Head of caudate nucleus (tissue), 42 donors: ENCODE results near the gene GPC3.

Experiments
- DNase-seq, 42 donors: peaks; one replicate each; pipeline versions ENCODE4 v3.0.0 to v3.0.0-alpha.2; 2020 to 2021; ENCODE audit warnings: mixed read lengths in 7 of 42
- intact Hi-C: fragments of 100-400 bp; cut with DNase I; formaldehyde crosslinking; loops from one replicate; pipeline ENCODE4 v1.15.0; 2022

The GPC3 gene

DNA sequence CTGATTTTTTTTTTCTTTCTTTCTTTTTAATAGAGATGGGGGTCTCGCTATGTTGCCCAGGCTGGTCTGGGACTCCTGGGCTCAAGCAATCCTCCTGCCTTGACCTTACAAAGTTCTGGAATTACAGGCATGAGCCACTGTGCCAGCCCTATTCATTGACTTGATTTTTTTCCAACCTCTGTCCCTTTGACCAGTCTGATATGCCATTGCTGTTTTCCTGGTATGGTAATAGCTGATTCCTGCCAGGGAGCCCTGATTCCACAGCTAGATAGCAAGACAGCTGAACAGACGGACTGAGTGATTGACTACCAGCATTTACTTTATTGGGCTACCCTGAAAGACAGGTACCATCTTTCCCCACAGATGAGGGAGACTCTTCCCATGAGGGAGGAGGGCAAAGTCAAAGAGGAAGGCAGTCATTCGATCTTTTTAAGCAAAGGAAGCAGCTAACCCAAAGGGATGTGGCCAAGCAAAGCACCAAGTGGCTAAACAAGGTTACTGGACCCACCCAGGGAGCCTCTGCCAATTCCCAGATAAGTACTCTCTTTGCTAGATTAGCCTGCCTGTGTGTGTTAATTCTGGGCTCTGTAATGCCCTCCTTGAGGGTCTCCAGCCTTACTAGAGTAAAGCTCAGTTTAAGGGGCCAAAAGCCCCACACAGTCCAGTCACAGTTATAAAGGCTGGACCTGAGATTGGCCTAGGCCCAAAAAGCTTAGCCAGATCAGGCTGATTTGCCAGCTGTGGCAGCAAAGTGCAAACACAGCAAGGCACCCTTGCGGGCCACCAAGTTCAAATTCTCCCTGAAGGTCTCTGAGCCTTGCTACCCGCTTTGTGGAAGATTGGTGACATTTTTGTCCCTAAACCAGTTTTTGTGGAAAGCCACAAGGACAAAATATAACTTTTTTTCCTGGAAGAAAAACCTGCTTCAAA is 377.7 kb downstream of the GPC3 start:
- intact Hi-C loops: no loop called here
- DNase-seq: no peak

- intact Hi-C loops: no loop called here
- no peak for DNase-seq
Measured at GRCh38 chrX:133606990-133607389, 378.4 kb downstream of the GPC3 start.

GRCh38 chrX:133604801-133605200 is 380.6 kb downstream of the GPC3 start:
- intact Hi-C loops: no loop called here
- DNase-seq: no peak

DNA sequence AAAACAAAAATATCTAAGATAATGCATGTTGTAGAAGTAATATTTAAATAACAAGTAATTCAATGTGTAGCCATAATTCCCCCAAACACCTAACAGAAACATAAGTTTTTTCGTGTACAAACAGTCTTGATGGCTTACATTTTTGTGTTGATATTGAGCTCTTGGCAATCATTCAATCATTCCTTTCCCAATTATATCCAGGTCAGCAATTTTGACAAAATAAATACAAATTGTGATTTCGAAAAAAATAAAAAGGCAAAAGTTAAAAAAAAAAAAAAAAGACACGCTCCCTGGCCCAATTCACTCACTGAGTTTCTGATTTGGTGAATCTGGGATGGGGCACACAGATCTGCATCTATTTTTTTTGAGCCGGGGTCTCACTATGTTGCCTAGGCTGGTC is 382.5 kb downstream of the GPC3 start:
- no peak for DNase-seq
- intact Hi-C loops: no loop called here

DNA sequence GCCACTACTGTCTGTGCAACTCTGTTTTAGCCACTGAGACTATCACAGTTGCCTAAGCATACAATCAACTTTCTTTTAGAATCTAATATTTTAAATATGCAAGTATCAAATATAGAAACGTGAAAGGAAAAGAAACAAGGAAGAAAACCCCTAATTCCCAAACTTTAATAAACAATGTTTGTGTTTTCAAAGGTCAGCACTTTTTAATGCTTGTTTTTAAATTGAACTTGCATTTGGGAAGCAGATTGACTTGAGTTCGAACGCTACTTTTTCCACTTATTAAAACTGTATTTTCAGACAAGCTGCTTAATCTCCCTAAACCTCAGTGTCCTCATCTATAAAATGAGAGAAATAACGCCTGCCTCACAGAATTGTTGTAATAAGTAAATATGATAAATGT is 384.3 kb downstream of the GPC3 start:
- intact Hi-C loops: no loop called here

GRCh38 chrX:133600536-133600935 is 384.9 kb downstream of the GPC3 start:
- intact Hi-C loops: no loop called here
- DNase-seq: no peak

More for the DNA sequence above, 384.3 kb downstream of the GPC3 start:
- DNase-seq: no peak

- intact Hi-C loops: no loop called here
- DNase-seq: no peak
Measured at GRCh38 chrX:133598601-133599335, 386.6 kb downstream of the GPC3 start.

GRCh38 chrX:133594156-133594555 is 391.2 kb downstream of the GPC3 start:
- intact Hi-C loops: no loop called here
- DNase-seq: no peak

DNA sequence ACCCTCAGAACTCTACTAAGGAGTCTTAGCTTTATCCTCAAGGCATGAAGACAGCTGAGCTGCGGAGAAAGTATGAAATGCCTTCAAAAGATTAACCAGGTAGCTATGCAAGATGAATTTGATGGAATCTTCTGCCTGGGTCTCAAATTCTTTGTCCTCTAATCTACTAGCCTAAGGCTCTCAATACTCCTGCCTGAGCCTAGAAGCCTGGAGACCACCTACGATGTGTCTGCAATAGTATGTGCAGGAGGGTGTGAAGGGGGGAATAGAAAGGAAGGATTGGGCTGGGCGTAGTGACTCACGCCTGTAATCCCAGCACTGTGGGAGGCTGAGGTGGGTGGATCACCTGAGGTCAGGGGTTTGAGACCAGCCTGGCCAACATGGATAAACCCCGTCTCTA is 391.9 kb downstream of the GPC3 start:
- intact Hi-C loops: no loop called here
- no peak for DNase-seq

DNA sequence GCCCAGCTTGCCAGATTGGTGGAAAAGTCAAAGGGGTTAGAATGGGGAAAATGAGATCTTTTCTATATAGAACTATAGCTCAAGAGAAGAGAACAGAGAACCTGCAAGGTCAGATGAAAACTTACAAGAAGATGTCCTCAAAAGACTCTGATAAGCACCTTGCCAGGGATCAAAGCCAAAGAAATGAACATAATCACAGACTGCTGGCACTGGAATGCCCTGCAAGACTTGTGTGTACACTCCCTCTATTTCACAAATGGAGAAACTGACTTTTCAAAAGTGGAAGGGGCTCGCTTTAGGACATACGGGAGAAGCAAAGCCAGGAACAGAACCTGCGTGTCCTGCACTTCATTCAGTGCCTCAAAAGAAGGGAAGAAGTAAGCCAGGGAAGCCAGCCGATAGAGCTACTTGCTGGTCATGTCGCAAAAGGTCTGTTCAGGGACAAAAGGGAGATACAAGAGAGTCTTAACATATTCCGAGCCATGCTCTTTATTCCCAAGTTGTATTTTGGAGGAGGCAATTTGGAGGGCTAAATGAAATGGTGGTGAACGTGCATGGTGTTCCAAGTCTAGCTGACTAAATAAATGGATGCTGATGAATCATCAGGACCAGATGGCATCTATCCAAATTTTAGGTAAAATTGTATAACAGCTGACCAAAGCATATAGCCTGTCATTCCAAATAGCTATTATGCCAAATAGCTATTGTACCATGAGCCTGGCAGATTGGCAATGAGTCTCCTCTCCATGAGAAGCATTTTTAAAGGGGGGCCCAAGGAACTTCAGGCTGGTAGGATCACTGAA is 394.5 kb downstream of the GPC3 start:
- intact Hi-C loops: no loop called here
- DNase-seq: no peak

DNA sequence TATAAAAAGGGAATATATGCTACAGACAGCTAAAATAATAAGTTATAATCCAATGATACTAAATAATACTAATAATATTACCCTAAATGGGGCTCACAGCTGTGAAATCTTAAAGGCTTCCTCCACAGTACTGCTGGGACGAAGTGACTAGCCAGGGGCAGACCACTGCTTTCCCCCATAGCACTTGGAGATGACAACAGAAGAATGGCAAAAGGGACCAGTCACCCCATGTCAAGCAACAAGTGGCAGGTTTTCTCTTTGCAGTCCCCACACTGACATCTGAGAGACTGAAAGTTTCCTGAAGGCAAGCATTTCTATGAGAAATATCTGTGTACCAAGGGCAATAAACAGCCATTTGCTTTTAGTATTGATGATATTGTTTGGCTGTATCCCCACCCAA is 396.6 kb downstream of the GPC3 start:
- no peak for DNase-seq
- intact Hi-C loops: no loop called here

GRCh38 chrX:133587818-133588217 is 397.6 kb downstream of the GPC3 start:
- intact Hi-C loops: no loop called here
- DNase-seq: no peak

DNA sequence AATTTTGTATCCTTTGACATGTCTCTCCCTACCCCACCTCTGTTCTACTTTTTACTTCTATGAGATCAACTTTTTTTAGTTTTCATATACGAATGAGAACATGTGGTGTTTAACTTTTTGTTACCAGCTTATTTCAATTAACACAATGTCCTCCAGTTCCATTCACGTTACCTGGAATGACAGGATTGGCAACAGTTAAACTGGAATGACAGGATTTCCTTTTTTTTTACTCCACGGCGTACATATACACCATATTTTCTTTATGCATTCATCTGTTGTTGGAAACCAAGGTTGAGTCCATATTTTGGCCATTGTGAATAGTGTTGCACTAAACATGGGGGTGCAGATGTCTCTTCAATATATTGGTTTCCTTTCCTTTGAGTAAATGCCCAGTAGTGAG is 398.3 kb downstream of the GPC3 start:
- intact Hi-C loops: no loop called here

GRCh38 chrX:133586443-133586842 is 399.0 kb downstream of the GPC3 start:
- intact Hi-C loops: no loop called here
- DNase-seq: no peak

More for the DNA sequence above, 398.3 kb downstream of the GPC3 start:
- DNase-seq: no peak

DNA sequence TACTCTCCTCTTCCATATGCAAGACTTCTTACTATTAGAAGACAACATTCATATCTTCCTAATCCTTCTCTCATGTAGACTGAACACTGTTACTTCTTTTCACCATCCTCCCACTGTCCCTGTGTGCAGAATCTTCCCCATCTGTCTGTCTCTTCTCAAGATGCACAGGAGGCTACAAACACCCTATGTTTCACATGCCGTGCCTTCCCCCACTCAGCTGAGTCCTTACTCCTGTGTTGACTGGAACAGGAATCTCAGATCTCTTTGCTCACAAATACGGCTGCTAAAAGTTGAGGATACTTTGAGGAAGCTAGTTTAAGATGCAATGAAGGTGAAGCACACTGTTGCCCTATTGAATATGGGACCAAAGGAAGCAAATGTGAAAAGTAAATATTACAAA is 401.6 kb downstream of the GPC3 start:
- no peak for DNase-seq
- intact Hi-C loops: no loop called here

DNA sequence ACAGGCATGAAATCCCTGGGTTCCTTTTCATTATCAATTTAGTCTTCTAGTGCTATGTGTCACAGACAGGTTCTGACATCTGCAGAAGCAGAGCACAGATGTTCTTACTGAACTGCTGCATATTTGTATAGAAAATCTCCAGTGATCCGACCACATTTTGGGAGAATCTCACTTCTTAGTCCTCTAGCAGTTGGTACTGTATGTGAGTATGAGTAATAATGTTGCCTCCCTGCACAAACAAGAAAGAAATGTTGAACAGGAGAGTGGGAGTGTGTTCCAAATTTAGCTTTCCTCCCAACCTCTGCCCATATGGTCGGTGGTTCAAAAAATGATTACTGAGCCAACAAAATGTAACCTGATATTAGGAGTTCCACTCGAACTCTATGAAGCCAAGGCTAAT is 404.8 kb downstream of the GPC3 start:
- no peak for DNase-seq
- intact Hi-C loops: no loop called here

GRCh38 chrX:133579631-133580030 is 405.8 kb downstream of the GPC3 start:
- intact Hi-C loops: no loop called here
- DNase-seq: no peak

GRCh38 chrX:133576876-133577275 is 408.5 kb downstream of the GPC3 start:
- no peak for DNase-seq
- intact Hi-C loops: no loop called here

DNA sequence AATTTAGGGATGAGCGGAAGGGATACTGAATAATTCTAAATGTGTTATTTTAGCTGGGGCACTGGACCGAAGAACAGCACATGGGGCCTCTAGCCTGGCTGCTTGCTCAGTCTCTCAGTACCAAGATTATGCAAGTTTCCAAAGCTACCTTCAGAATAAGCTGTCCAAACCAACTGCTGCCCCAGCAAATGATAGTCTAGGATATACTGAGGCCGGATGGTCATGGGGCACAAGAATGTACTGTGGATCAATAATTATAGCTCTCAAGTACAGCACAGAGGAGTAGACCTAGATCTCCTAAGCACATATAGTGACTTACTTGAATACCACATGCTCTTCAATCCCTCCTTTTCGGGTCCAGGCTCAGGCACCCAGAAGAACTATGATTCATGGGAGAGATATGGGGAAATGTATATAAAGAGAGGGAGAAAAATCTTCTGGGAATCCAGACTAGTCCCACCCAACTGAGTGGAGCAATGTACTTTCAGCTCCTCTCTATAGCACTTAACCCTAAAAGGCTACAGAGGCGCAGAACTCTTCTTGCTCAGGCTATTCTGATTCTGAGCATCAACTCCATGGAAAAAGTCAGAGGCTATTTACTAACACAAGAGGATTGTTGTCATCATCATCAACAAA is 409.8 kb downstream of the GPC3 start:
- DNase-seq: no peak
- intact Hi-C loops: no loop called here
